Measurements from ENCODE around the gene TSSC4. TPM values are rescaled to one million over a fixed set of nuclear protein-coding genes. Genes with fewer than 3 reads are reported as not detected.

Gene TSSC4
- total RNA-seq, 1 donor, result 29.7 TPM

Other genes starting within 250 kb of the TSSC4 start
- not detected for gene INS, start 239.5 kb upstream of the TSSC4 start, total RNA-seq
- gene TH, start 228.9 kb upstream of the TSSC4 start, total RNA-seq, result not detected
- gene ASCL2, start 130.2 kb upstream of the TSSC4 start, total RNA-seq, result 2.3 TPM
- 17.3 TPM for gene C11orf21, start 98.8 kb upstream of the TSSC4 start, total RNA-seq
- gene TSPAN32, start 98.7 kb upstream of the TSSC4 start, total RNA-seq, result 21.6 TPM
- 77.0 TPM for gene CD81, start 23.4 kb upstream of the TSSC4 start, total RNA-seq
- gene TRPM5, start 43.8 kb downstream of the TSSC4 start, total RNA-seq, result 0.10 TPM
- gene KCNQ1, start 44.3 kb downstream of the TSSC4 start, total RNA-seq, result 12.7 TPM

All from mononuclear cell (primary cell).